H1 (cell line): Measurements from ENCODE around the gene PPM1F. TPM values are rescaled to one million over a fixed set of nuclear protein-coding genes. Genes with fewer than 3 reads are reported as not detected.
A peak's percentile ranks its signal among the peaks of the same experiment; 100 is the strongest.

Experiments used
- CTCF ChIA-PET: fragments of 300-600 bp; sonication (Branson Sonifier 250); formaldehyde crosslinking; loops from one replicate; lab custom pipeline; 2021; ENCODE audit not compliant: partially characterized antibody; lab: Charles Lee
- POLR2A ChIA-PET: fragments of 300-600 bp; sonication (Branson Sonifier 250); formaldehyde crosslinking; loops from one replicate; lab custom pipeline; 2021; ENCODE audit warnings: inconsistent platforms; ENCODE audit not compliant: partially characterized antibody; lab: Charles Lee
- DNase-seq, 2 experiments: peaks; one replicate each; pipeline versions ENCODE4 v3.0.0 to v3.0.0-alpha.2; 2010 to 2022; ENCODE audit warnings: low spot score in 2 of 2, low read depth in 1 of 2, mixed read lengths in 1 of 2
- FAIRE-seq: peaks from 2 replicates; lab custom pipeline; 2011; peaks lifted over from hg19 to GRCh38; lab: Jason Lieb, UNC
- H2AFZ ChIP-seq: 2 replicates; pipeline ENCODE4 v1.8.1; 2012; ENCODE audit warnings: low read length, inconsistent platforms
- H2AK5ac ChIP-seq: 2 replicates; pipeline ENCODE4 v1.6.1; 2013; ENCODE audit warnings: low read depth, low read length
- H2BK120ac ChIP-seq: replicated peaks from 2 replicates; pipeline ENCODE3; 2013; ENCODE audit warnings: low read depth, low read length, inconsistent platforms
- H2BK12ac ChIP-seq: 2 replicates; pipeline ENCODE4 v1.6.1; 2013; ENCODE audit warnings: low read depth, low read length
- H2BK15ac ChIP-seq: 2 replicates; pipeline ENCODE4 v1.6.1; 2013; ENCODE audit warnings: low read length
- H2BK20ac ChIP-seq: 2 replicates; pipeline ENCODE4 v1.6.1; 2013; ENCODE audit warnings: low read length
- H2BK5ac ChIP-seq: 2 replicates; pipeline ENCODE4 v1.6.1; 2013; ENCODE audit warnings: low read depth, low read length
- H3K14ac ChIP-seq: 2 replicates; pipeline ENCODE4 v1.6.1; 2013; ENCODE audit warnings: inconsistent platforms; ENCODE audit not compliant: insufficient read length
- H3K18ac ChIP-seq: 2 replicates; pipeline ENCODE4 v1.6.1; 2013; ENCODE audit warnings: low read length; ENCODE audit errors: extremely low read depth
- H3K23ac ChIP-seq: 2 replicates; pipeline ENCODE4 v1.6.1; 2013; ENCODE audit warnings: inconsistent platforms; ENCODE audit not compliant: insufficient read length
- H3K23me2 ChIP-seq: 2 replicates; pipeline ENCODE4 v1.6.1; 2013; ENCODE audit warnings: low read depth, low read length
- H3K27ac ChIP-seq: 2 replicates; pipeline ENCODE4 v1.6.1; 2011; ENCODE audit warnings: low read depth, low read length, inconsistent platforms
- H3K27me3 ChIP-seq, 4 experiments: replicated peaks in 1 of 4; 1 replicate in 1 of 4; 2 replicates in 3 of 4; pipeline versions ENCODE4 v1.6.1 to v1.8.1; 2011 to 2013; ENCODE audit warnings: low read length in 3 of 4, mild to moderate bottlenecking in 3 of 4, inconsistent platforms in 2 of 4, mixed read lengths in 2 of 4, moderate library complexity in 1 of 4; ENCODE audit not compliant: control insufficient read depth in 3 of 4, insufficient read depth in 3 of 4; ENCODE audit errors: extremely low read depth in 1 of 4
- H3K36me3 ChIP-seq, 4 experiments: 2 replicates each; pipeline versions ENCODE4 v1.6.1 to v1.8.1; 2011 to 2013; ENCODE audit warnings: mild to moderate bottlenecking in 4 of 4, low read length in 3 of 4, moderate library complexity in 2 of 4, control low read depth in 1 of 4, inconsistent platforms in 1 of 4; ENCODE audit not compliant: insufficient read depth in 4 of 4, control insufficient read depth in 2 of 4
- H3K4ac ChIP-seq: replicated peaks from 2 replicates; pipeline ENCODE3; 2013; ENCODE audit warnings: low read length, low read depth, mixed read lengths, inconsistent platforms; ENCODE audit not compliant: insufficient read length
- H3K4me1 ChIP-seq, 4 experiments: replicated peaks in 1 of 4; 1 replicate in 1 of 4; 2 replicates in 3 of 4; pipeline versions ENCODE4 v1.6.1 to v1.8.1; 2011 to 2013; ENCODE audit warnings: low read length in 3 of 4, inconsistent platforms in 2 of 4, mixed read lengths in 1 of 4; ENCODE audit not compliant: insufficient read depth in 4 of 4, control insufficient read depth in 3 of 4
- H3K4me2 ChIP-seq, 2 experiments: 2 replicates each; pipeline versions ENCODE4 v1.6.1 to v1.8.1; 2011 to 2013; ENCODE audit warnings: low read depth in 2 of 2, low read length in 2 of 2, control low read depth in 1 of 2, inconsistent platforms in 1 of 2, mild to moderate bottlenecking in 1 of 2; ENCODE audit not compliant: insufficient read depth in 1 of 2
- H3K4me3 ChIP-seq, 4 experiments: fragments of 200-600, 300-600 bp in 1 of 4; sonication (generic), shearing (Covaris generic), sonication (Bioruptor Twin) in 1 of 4; 2 replicates each; pipeline versions ENCODE4 v1.5.1 to v1.8.1; 2011 to 2016; ENCODE audit warnings: low read length in 4 of 4, low read depth in 3 of 4, control low read depth in 2 of 4, inconsistent platforms in 2 of 4, mild to moderate bottlenecking in 2 of 4, mixed read lengths in 1 of 4, moderate library complexity in 1 of 4; ENCODE audit not compliant: insufficient read depth in 2 of 4; ENCODE audit errors: extremely low read depth in 1 of 4
- H3K56ac ChIP-seq: replicated peaks from 2 replicates; pipeline ENCODE3; 2013; ENCODE audit warnings: low read depth, mild to moderate bottlenecking, mixed read lengths, low read length, inconsistent platforms; ENCODE audit not compliant: insufficient read length
- H3K79me1 ChIP-seq: 2 replicates; pipeline ENCODE4 v1.6.1; 2013; ENCODE audit warnings: low read depth, low read length, control low read depth
- H3K79me2 ChIP-seq, 2 experiments: 2 replicates each; pipeline versions ENCODE4 v1.6.1 to v1.8.1; 2012 to 2013; ENCODE audit warnings: low read length in 2 of 2, mild to moderate bottlenecking in 2 of 2, inconsistent platforms in 1 of 2; ENCODE audit not compliant: insufficient read depth in 2 of 2, control insufficient read depth in 1 of 2
- H3K9ac ChIP-seq, 4 experiments: replicated peaks in 1 of 4; 1 replicate in 1 of 4; 2 replicates in 3 of 4; pipeline versions ENCODE4 v1.6.1 to v1.8.1; 2011 to 2013; ENCODE audit warnings: low read depth in 3 of 4, low read length in 3 of 4, control low read depth in 2 of 4, mild to moderate bottlenecking in 2 of 4, moderate library complexity in 2 of 4, inconsistent platforms in 1 of 4; ENCODE audit errors: extremely low read depth in 1 of 4
- H3K9me3 ChIP-seq, 2 experiments: 2 replicates each; pipeline versions ENCODE4 v1.6.1 to v1.8.1; 2012 to 2013; ENCODE audit warnings: mild to moderate bottlenecking in 2 of 2, moderate library complexity in 2 of 2, control low read depth in 1 of 2, inconsistent platforms in 1 of 2, low read depth in 1 of 2, low read length in 1 of 2, mixed read lengths in 1 of 2; ENCODE audit not compliant: insufficient read depth in 2 of 2
- H4K20me1 ChIP-seq, 2 experiments: replicated peaks in 1 of 2; 2 replicates each; pipeline versions ENCODE3 to v1.8.1; 2011 to 2013; ENCODE audit warnings: inconsistent platforms in 2 of 2, low read length in 2 of 2, mild to moderate bottlenecking in 1 of 2; ENCODE audit not compliant: insufficient read depth in 2 of 2, control insufficient read depth in 1 of 2
- H4K5ac ChIP-seq: 2 replicates; pipeline ENCODE4 v1.6.1; 2013; ENCODE audit warnings: low read length, low read depth, mixed read lengths, inconsistent platforms; ENCODE audit not compliant: insufficient read length
- H4K8ac ChIP-seq: 2 replicates; pipeline ENCODE4 v1.8.0; 2013; ENCODE audit warnings: mild to moderate bottlenecking, moderate library complexity, low read length, inconsistent platforms; ENCODE audit not compliant: insufficient read depth; ENCODE audit errors: extremely low read depth
- H4K91ac ChIP-seq: replicated peaks from 2 replicates; pipeline ENCODE3; 2013; ENCODE audit warnings: low read length, mixed read lengths, inconsistent platforms; ENCODE audit not compliant: insufficient read length
- CTBP2 ChIP-seq: IDR thresholded peaks from 2 replicates; pipeline ENCODE4 v1.7.0; 2011; ENCODE audit warnings: borderline replicate concordance, mild to moderate bottlenecking, moderate library complexity, mixed read lengths, low read length; ENCODE audit not compliant: insufficient read depth, insufficient read length
- WGBS, 2 experiments: shearing (Covaris generic) in 1 of 2; methylation state at CpG; one replicate each; pipeline versions ENCODE4 v1.1.6 to v1.1.7; 2013 to 2015; ENCODE audit warnings: low lambda C conversion rate in 2 of 2, mixed read lengths in 2 of 2, inconsistent platforms in 1 of 2, low coverage in 1 of 2, missing lambda C conversion rate in 1 of 2; ENCODE audit not compliant: insufficient replicate concordance in 2 of 2, insufficient coverage in 1 of 2, insufficient read length in 1 of 2; ENCODE audit errors: extremely low coverage in 1 of 2, missing lambda C conversion rate in 1 of 2; 5-methylcytosine and 5-hydroxymethylcytosine counted together
- polyA plus RNA-seq, 7 experiments: library from polyadenylated mRNA; depleted of rRNA in 3 of 7; stranded (reverse) in 5 of 7; unstranded in 2 of 7; fragments of >200 nt in 5 of 7; fragments of 200-250 nt in 2 of 7; gene quantifications; 1 replicate in 5 of 7; 2 replicates in 1 of 7; 4 replicates in 1 of 7; pipeline versions ENCODE4 v1.2.1 to v1.2.3, GENCODE V29; 2011 to 2013; ENCODE audit warnings: missing spikeins in 2 of 7, mixed read lengths in 2 of 7
- total RNA-seq: library from RNA; stranded (reverse); fragmentation: NEBNext Ultra II Directional; extraction: Animal tissue kit (Norgen Biotek cat#: 25700); gene quantifications from 2 replicates; pipeline ENCODE4 v1.2.1, GENCODE V29; 2021
- TF ChIP-seq, protein P1 (sequence below): IDR thresholded peaks from 2 replicates; pipeline ENCODE4 v1.6.1; 2012; ENCODE audit warnings: inconsistent platforms
- TF ChIP-seq, protein P2 (sequence below): IDR thresholded peaks from 2 replicates; pipeline ENCODE4 v1.6.1; 2012; ENCODE audit warnings: inconsistent platforms
- TF ChIP-seq, protein P3 (sequence below), 3 experiments: IDR thresholded peaks; 1 replicate in 2 of 3; 2 replicates in 1 of 3; pipeline versions ENCODE4 v1.5.1 to v1.6.1; 2011; ENCODE audit warnings: low read length in 3 of 3, mild to moderate bottlenecking in 3 of 3, inconsistent platforms in 2 of 3, low read depth in 1 of 3, moderate library complexity in 1 of 3; ENCODE audit not compliant: insufficient read depth in 1 of 3; ENCODE audit errors: control extremely low read depth in 1 of 3

The PPM1F gene
- total and polyA plus RNA-seq, 2 of the 8 experiments (the other 6 are each of a cell fraction or from before 2014, with no cell fraction given): 12.4 to 22.8 TPM

DNA sequence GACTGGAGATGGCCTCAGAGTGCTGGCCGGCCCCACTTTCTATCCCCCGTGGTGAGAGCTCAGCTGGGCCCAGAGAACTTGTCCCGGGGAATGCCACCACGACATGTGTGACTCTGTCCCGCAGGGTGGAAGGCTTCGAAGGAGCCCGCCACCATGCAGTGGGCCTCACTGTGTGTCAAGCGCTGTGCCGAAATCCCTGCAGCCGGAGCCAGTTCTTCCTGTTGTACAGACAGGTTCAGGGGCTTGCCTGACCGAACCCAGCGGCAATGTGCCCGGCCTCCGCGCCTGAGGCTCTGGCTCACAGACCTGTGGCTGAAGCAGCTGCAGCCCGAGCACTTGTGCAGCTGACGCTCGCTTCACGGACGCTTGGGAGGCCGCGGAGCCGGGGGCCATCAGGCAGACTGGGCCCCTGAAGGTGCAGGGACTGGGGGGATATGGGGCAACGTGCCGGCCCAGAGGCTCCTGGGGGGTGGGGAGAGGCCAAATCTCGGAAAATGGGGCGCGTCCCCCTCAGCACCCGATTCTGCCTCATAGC, 650 bp downstream of the PPM1F start:
- Histone ChIP-seq H3K79me2 (no peaks in the 10 kb centered on the region), H2BK12ac (no peak overlapping the region), H3K4ac (no peak overlapping the region), H3K9me3 (no peaks in the 10 kb centered on the region), H4K91ac (no peak overlapping the region), H2BK20ac (no peak overlapping the region), H4K8ac (no peak overlapping the region), H2AFZ (no peak overlapping the region), H2BK15ac (no peak overlapping the region), H3K56ac (no peak overlapping the region), H3K4me3 (peak overlapping the region; percentile 34 to 93 (median 76)), H3K14ac (no peak overlapping the region), H2BK5ac (no peak overlapping the region), H3K9ac (no peak overlapping the region), H2AK5ac (no peak overlapping the region), H3K4me2 (peak overlapping the region; percentile 51 to 95), H2BK120ac (no peak overlapping the region), H3K79me1 (no peaks in the 10 kb centered on the region), H3K36me3 (no peaks in the 10 kb centered on the region), H3K18ac (no peak overlapping the region), H3K23me2 (no peaks in the 10 kb centered on the region; the same call in 1 of the 2 replicates), H3K27ac (no peak overlapping the region), H4K5ac (no peak overlapping the region), H4K20me1 (peaks cover 0 to 8% of the 10 kb centered on the region in 2 experiments), H3K27me3 (peaks cover 0 to 17% (median 6%) of the 10 kb centered on the region in 4 experiments; a peak in 4 of 7 replicates), H3K4me1 (peaks cover 0 to 8% (median 5%) of the 10 kb centered on the region in 4 experiments; a peak in 5 of 7 replicates), H3K23ac (no peak overlapping the region)
- TF ChIP-seq, protein P1, sequence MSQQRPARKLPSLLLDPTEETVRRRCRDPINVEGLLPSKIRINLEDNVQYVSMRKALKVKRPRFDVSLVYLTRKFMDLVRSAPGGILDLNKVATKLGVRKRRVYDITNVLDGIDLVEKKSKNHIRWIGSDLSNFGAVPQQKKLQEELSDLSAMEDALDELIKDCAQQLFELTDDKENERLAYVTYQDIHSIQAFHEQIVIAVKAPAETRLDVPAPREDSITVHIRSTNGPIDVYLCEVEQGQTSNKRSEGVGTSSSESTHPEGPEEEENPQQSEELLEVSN: 0 out of 2 replicates have a peak, but pooled peaks have one; percentile 18
- TF ChIP-seq, protein P2, sequence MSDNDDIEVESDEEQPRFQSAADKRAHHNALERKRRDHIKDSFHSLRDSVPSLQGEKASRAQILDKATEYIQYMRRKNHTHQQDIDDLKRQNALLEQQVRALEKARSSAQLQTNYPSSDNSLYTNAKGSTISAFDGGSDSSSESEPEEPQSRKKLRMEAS: peak; percentile 44; the same call in 1 of the 2 replicates
- TF ChIP-seq CTBP2: no peak
- TF ChIP-seq, protein P3, sequence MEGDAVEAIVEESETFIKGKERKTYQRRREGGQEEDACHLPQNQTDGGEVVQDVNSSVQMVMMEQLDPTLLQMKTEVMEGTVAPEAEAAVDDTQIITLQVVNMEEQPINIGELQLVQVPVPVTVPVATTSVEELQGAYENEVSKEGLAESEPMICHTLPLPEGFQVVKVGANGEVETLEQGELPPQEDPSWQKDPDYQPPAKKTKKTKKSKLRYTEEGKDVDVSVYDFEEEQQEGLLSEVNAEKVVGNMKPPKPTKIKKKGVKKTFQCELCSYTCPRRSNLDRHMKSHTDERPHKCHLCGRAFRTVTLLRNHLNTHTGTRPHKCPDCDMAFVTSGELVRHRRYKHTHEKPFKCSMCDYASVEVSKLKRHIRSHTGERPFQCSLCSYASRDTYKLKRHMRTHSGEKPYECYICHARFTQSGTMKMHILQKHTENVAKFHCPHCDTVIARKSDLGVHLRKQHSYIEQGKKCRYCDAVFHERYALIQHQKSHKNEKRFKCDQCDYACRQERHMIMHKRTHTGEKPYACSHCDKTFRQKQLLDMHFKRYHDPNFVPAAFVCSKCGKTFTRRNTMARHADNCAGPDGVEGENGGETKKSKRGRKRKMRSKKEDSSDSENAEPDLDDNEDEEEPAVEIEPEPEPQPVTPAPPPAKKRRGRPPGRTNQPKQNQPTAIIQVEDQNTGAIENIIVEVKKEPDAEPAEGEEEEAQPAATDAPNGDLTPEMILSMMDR (IDR thresholded peaks at IDR 0.05; ENCODE audit: control extremely low read depth in 1 of 3, insufficient read depth in 1 of 3, low read depth in 1 of 3, low read length in 3 of 3): no peak
- WGBS, 2 experiments: 41% methylated on average over 25 of the region's 29 CpGs; no CpG with 5 or more reads in 1 of the 2 experiments
- POLR2A ChIA-PET: interaction anchor here (0.9 to 2.2 kb wide), 4 partner anchors 15 to 299 kb away, joined by 3 to 14 read pairs (median 6); partner anchors contain the start of gene YPEL1
- no peak for FAIRE-seq
- peak in 1 of 2 experiments; percentile 74 for DNase-seq
- CTCF ChIA-PET: interaction anchor here (0.6 to 8.0 kb wide), 11 partner anchors 9 to 242 kb away, joined by 3 to 60 read pairs (median 5); no protein-coding TSS in a partner anchor
